BLaER1 treated with 17β-estradiol and CSF1 and Interleukin-3, amounts not matched to agents 10 nM and 100 nM (cell line): ENCODE results near the gene SPINK8.
"Not testable (repeated sequence)": the region's sequence is repeated elsewhere in the genome, so short reads cannot be mapped to it uniquely, and the experiment has no call there.

Source experiments
- H3K27ac ChIP-seq, 11 experiments: shearing (Covaris generic); formaldehyde crosslinking; 2 replicates each; pipeline ENCODE4 v1.8.1; 2022
- H3K27me3 ChIP-seq, 11 experiments: shearing (Covaris generic); formaldehyde crosslinking; 2 replicates each; pipeline ENCODE4 v1.8.1; 2022
- H3K36me3 ChIP-seq, 11 experiments: shearing (Covaris generic); formaldehyde crosslinking; 2 replicates each; pipeline ENCODE4 v1.8.1; 2022
- H3K4me1 ChIP-seq, 10 experiments: shearing (Covaris generic); formaldehyde crosslinking; 2 replicates each; pipeline ENCODE4 v1.8.1; 2022
- H3K4me2 ChIP-seq, 11 experiments: shearing (Covaris generic); formaldehyde crosslinking; 2 replicates each; pipeline ENCODE4 v1.8.1; 2022
- H3K4me3 ChIP-seq, 10 experiments: shearing (Covaris generic); formaldehyde crosslinking; 2 replicates each; pipeline ENCODE4 v1.8.1; 2022
- H3K9ac ChIP-seq, 11 experiments: shearing (Covaris generic); formaldehyde crosslinking; 2 replicates each; pipeline ENCODE4 v1.8.1; 2022
- H3K9me3 ChIP-seq, 11 experiments: shearing (Covaris generic); formaldehyde crosslinking; replicated peaks in 1 of 11; 2 replicates each; pipeline ENCODE4 v1.8.1; 2022
- H4K20me1 ChIP-seq, 11 experiments: shearing (Covaris generic); formaldehyde crosslinking; 2 replicates each; pipeline ENCODE4 v1.8.1; 2022
- Cebpa-rat ChIP-seq, 11 experiments: shearing (Covaris generic); IDR thresholded peaks; 2 replicates each; pipeline ENCODE4 v1.8.1; 2022

SPINK8 gene

GRCh38 chr3:48356419-48356818, 23.0 kb upstream of the SPINK8 start:
- Histone ChIP-seq H3K4me2 (no peak overlapping the region), H3K9ac (no peak overlapping the region), H3K27me3 (no peaks in the 10 kb centered on the region), H3K4me1 (no peaks in the 10 kb centered on the region), H3K36me3 (no peaks in the 10 kb centered on the region; a peak in 2 of 22 replicates), H3K9me3 (peaks cover 29 to 56% (median 45%) of the 10 kb centered on the region in 11 experiments), H3K27ac (no peak overlapping the region), H3K4me3 (no peak overlapping the region), H4K20me1 (no peaks in the 10 kb centered on the region)
- TF ChIP-seq Cebpa-rat (IDR thresholded peaks at IDR 0.05): no peak

GRCh38 chr3:48353987-48354386, 20.5 kb upstream of the SPINK8 start:
- Histone ChIP-seq H4K20me1 (no peaks in the 10 kb centered on the region), H3K4me3 (no peak overlapping the region), H3K27ac (no peak overlapping the region), H3K27me3 (no peaks in the 10 kb centered on the region), H3K4me2 (no peak overlapping the region), H3K9me3 (peaks cover 27 to 42% (median 34%) of the 10 kb centered on the region in 11 experiments), H3K9ac (no peak overlapping the region), H3K36me3 (no peaks in the 10 kb centered on the region; a peak in 2 of 22 replicates), H3K4me1 (no peaks in the 10 kb centered on the region)
- TF ChIP-seq Cebpa-rat (IDR thresholded peaks at IDR 0.05): no peak

GRCh38 chr3:48352546-48352945, 19.1 kb upstream of the SPINK8 start:
- Histone ChIP-seq H3K27ac (no peak overlapping the region), H3K9me3 (peaks cover 17 to 28% (median 22%) of the 10 kb centered on the region in 11 experiments), H3K27me3 (no peaks in the 10 kb centered on the region), H4K20me1 (no peaks in the 10 kb centered on the region), H3K36me3 (no peaks in the 10 kb centered on the region; a peak in 2 of 22 replicates), H3K9ac (no peak overlapping the region), H3K4me2 (no peak overlapping the region), H3K4me3 (no peak overlapping the region), H3K4me1 (no peaks in the 10 kb centered on the region)
- no peak for TF ChIP-seq Cebpa-rat (IDR thresholded peaks at IDR 0.05)

- TF ChIP-seq Cebpa-rat (IDR thresholded peaks at IDR 0.05): no peak
- no peaks in the 10 kb centered on the region for H3K4me1 ChIP-seq
- H3K27ac ChIP-seq: no peak overlapping the region
- H3K9me3 ChIP-seq: no peaks in the 10 kb centered on the region
- no peaks in the 10 kb centered on the region for H3K27me3 ChIP-seq
- H3K4me3 ChIP-seq: no peak overlapping the region
- no peaks in the 10 kb centered on the region for H3K36me3 ChIP-seq
- no peaks in the 10 kb centered on the region for H4K20me1 ChIP-seq
- no peak overlapping the region for H3K9ac ChIP-seq
- H3K4me2 ChIP-seq: no peak overlapping the region
Measured at GRCh38 chr3:48347500-48347899, 14.0 kb upstream of the SPINK8 start.

GRCh38 chr3:48345946-48346572, 12.6 kb upstream of the SPINK8 start:
- Histone ChIP-seq H4K20me1 (no peaks in the 10 kb centered on the region), H3K4me3 (no peak overlapping the region), H3K27ac (no peak overlapping the region), H3K4me2 (no peak overlapping the region), H3K9ac (no peak overlapping the region), H3K4me1 (no peaks in the 10 kb centered on the region), H3K9me3 (no peaks in the 10 kb centered on the region), H3K27me3 (no peaks in the 10 kb centered on the region), H3K36me3 (no peaks in the 10 kb centered on the region)
- no peak for TF ChIP-seq Cebpa-rat (IDR thresholded peaks at IDR 0.05)

- no peak for TF ChIP-seq Cebpa-rat (IDR thresholded peaks at IDR 0.05)
- H3K4me2 ChIP-seq: no peak overlapping the region
- H3K9me3 ChIP-seq: no peaks in the 10 kb centered on the region
- no peak overlapping the region for H3K4me3 ChIP-seq
- no peaks in the 10 kb centered on the region for H3K4me1 ChIP-seq
- no peaks in the 10 kb centered on the region for H3K36me3 ChIP-seq
- H3K9ac ChIP-seq: no peak overlapping the region
- no peaks in the 10 kb centered on the region for H3K27me3 ChIP-seq
- H4K20me1 ChIP-seq: no peaks in the 10 kb centered on the region
- H3K27ac ChIP-seq: no peak overlapping the region
Measured at GRCh38 chr3:48344867-48345507, 11.5 kb upstream of the SPINK8 start.

- Histone ChIP-seq H4K20me1 (no peaks in the 10 kb centered on the region), H3K36me3 (no peaks in the 10 kb centered on the region), H3K4me3 (no peak overlapping the region), H3K27ac (no peak overlapping the region), H3K27me3 (no peaks in the 10 kb centered on the region), H3K9me3 (no peaks in the 10 kb centered on the region), H3K4me1 (peaks cover 0 to 8% (median 4%) of the 10 kb centered on the region in 10 experiments; a peak in 6 of 20 replicates), H3K9ac (no peak overlapping the region), H3K4me2 (no peak overlapping the region)
- no peak for TF ChIP-seq Cebpa-rat (IDR thresholded peaks at IDR 0.05)
Measured at GRCh38 chr3:48343432-48343831, 10.0 kb upstream of the SPINK8 start.

GRCh38 chr3:48338635-48339034, 5.2 kb upstream of the SPINK8 start:
- no peaks in the 10 kb centered on the region for H4K20me1 ChIP-seq
- no peak for TF ChIP-seq Cebpa-rat (IDR thresholded peaks at IDR 0.05)
- peak overlapping the region in 1 of 11 experiments; percentile 9; a peak in 4 of 22 replicates for H3K4me2 ChIP-seq
- no peaks in the 10 kb centered on the region for H3K27me3 ChIP-seq
- no peak overlapping the region for H3K27ac ChIP-seq
- no peaks in the 10 kb centered on the region for H3K36me3 ChIP-seq
- H3K4me1 ChIP-seq: peaks cover 0 to 10% (median 7%) of the 10 kb centered on the region in 10 experiments; a peak in 6 of 20 replicates
- no peak overlapping the region for H3K9ac ChIP-seq
- no peaks in the 10 kb centered on the region for H3K9me3 ChIP-seq
- no peak overlapping the region for H3K4me3 ChIP-seq

- not testable (repeated sequence) for H3K9me3 ChIP-seq, H3K27ac ChIP-seq, H3K27me3 ChIP-seq, H3K9ac ChIP-seq, H3K4me3 ChIP-seq, H3K36me3 ChIP-seq, H3K4me2 ChIP-seq, H4K20me1 ChIP-seq
- peaks cover 0 to 10% (median 7%) of the 10 kb centered on the region in 10 experiments; a peak in 6 of 20 replicates for H3K4me1 ChIP-seq
Measured at GRCh38 chr3:48337536-48337935, 4.1 kb upstream of the SPINK8 start.

GRCh38 chr3:48335286-48335685, 1.8 kb upstream of the SPINK8 start:
- H3K4me3 ChIP-seq, H3K9ac ChIP-seq, H3K27me3 ChIP-seq, H3K27ac ChIP-seq, H4K20me1 ChIP-seq, H3K9me3 ChIP-seq, H3K36me3 ChIP-seq: not testable (repeated sequence)
- Histone ChIP-seq H3K4me1 (peaks cover 0 to 10% (median 7%) of the 10 kb centered on the region in 10 experiments; a peak in 6 of 20 replicates), H3K4me2 (peak overlapping the region in 1 of 11 experiments; percentile 20; a peak in 1 of 22 replicates)
